GM12878 (cell line): ENCODE measurements around the gene PDE7B. TPM values are rescaled to one million over a fixed set of nuclear protein-coding genes. Genes with fewer than 3 reads are reported as not detected.

Source experiments
- ATAC-seq: fragments of 200-7000 bp; cut with Tn5 transposase; 3 replicates; pipeline ENCODE4 v1.9.1; 2020; ENCODE audit warnings: mild to moderate bottlenecking, moderate library complexity
- BruUV-seq: library from RNA; stranded (reverse); fragments of 400-500 nt; replicated peaks from 2 replicates; lab custom pipeline; 2021; lab: Mats Ljungman, UMichigan
- CTCF ChIA-PET: fragments of 300-600 bp; sonication (Branson Sonifier 250); formaldehyde crosslinking; extraction: SDS; loops from one replicate; lab custom pipeline; 2021; ENCODE audit warnings: inconsistent platforms; lab: Yijun Ruan, JAX
- POLR2A ChIA-PET: fragments of 350-600 bp; formaldehyde crosslinking; extraction: SDS; loops from one replicate; lab custom pipeline; 2021; ENCODE audit warnings: inconsistent platforms; lab: Charles Lee
- RAD21 ChIA-PET: fragments of 300-600 bp; sonication (Branson Sonifier 250); formaldehyde crosslinking; loops from one replicate; lab custom pipeline; 2023; ENCODE audit warnings: antibody characterized with exemption; ENCODE audit not compliant: unreplicated experiment; lab: Charles Lee
- SMC1A ChIA-PET: fragments of 300-600 bp; sonication (Branson Sonifier 250); formaldehyde crosslinking; loops from one replicate; lab custom pipeline; 2023; ENCODE audit not compliant: unreplicated experiment, uncharacterized antibody; lab: Charles Lee
- DNase-seq: peaks from one replicate; pipeline ENCODE4 v3.0.0-alpha.2; 2011; ENCODE audit warnings: low read depth, low spot score
- FAIRE-seq: peaks from 3 replicates; lab custom pipeline; 2011; peaks lifted over from hg19 to GRCh38; lab: Jason Lieb, UNC
- H2AFZ ChIP-seq: 2 replicates; pipeline ENCODE4 v1.6.0; 2011; ENCODE audit warnings: low read depth, low read length, control low read depth; ENCODE audit not compliant: control insufficient read depth
- H3K27ac ChIP-seq: 2 replicates; pipeline ENCODE4 v1.5.1; 2011; ENCODE audit warnings: control low read depth; ENCODE audit not compliant: control insufficient read depth, insufficient read depth
- H3K27me3 ChIP-seq, 2 experiments: replicated peaks in 1 of 2; 2 replicates each; pipeline versions ENCODE4 v1.6.0 to v1.6.1; 2011; ENCODE audit warnings: low read length in 1 of 2; ENCODE audit not compliant: control insufficient read depth in 2 of 2, insufficient read depth in 2 of 2
- H3K36me3 ChIP-seq, 2 experiments: 2 replicates each; pipeline ENCODE4 v1.5.1; 2011; ENCODE audit warnings: low read length in 1 of 2; ENCODE audit not compliant: control insufficient read depth in 2 of 2, insufficient read depth in 2 of 2
- H3K4me1 ChIP-seq: 2 replicates; pipeline ENCODE4 v1.6.1; 2011; ENCODE audit warnings: mild to moderate bottlenecking, low read length, moderate library complexity, mixed read lengths; ENCODE audit not compliant: control insufficient read depth, insufficient read depth
- H3K4me2 ChIP-seq: 2 replicates; pipeline ENCODE4 v1.6.0; 2011; ENCODE audit warnings: control low read depth; ENCODE audit not compliant: control insufficient read depth, insufficient read depth
- H3K4me3 ChIP-seq: fragments of 200-600 bp; sonication (generic); 2 replicates; pipeline ENCODE4 v1.5.1; 2016
- H3K79me2 ChIP-seq: 2 replicates; pipeline ENCODE4 v1.6.0; 2011; ENCODE audit warnings: low read length; ENCODE audit not compliant: control insufficient read depth, insufficient read depth
- H3K9ac ChIP-seq: 2 replicates; pipeline ENCODE4 v1.8.0; 2011; ENCODE audit warnings: low read length, control low read depth, mixed read lengths; ENCODE audit not compliant: control insufficient read depth, insufficient read depth
- H3K9me3 ChIP-seq: replicated peaks from 3 replicates; pipeline ENCODE4 v1.5.1; 2011; ENCODE audit warnings: mild to moderate bottlenecking, low read length; ENCODE audit not compliant: control insufficient read depth, insufficient read depth
- H4K20me1 ChIP-seq: 2 replicates; pipeline ENCODE4 v1.6.0; 2011; ENCODE audit not compliant: control insufficient read depth, insufficient read depth
- ATF2 ChIP-seq: IDR thresholded peaks from 2 replicates; pipeline ENCODE4 v1.6.1; 2012; ENCODE audit warnings: low read length, inconsistent platforms
- CEBPZ ChIP-seq: fragments of 150-350 bp; IDR thresholded peaks from 2 replicates; pipeline ENCODE4 v1.6.1; 2016; ENCODE audit warnings: low read depth, low read length
- CREB1 ChIP-seq: IDR thresholded peaks from 2 replicates; pipeline ENCODE4 v1.6.1; 2012; ENCODE audit warnings: low read depth, mild to moderate bottlenecking, inconsistent platforms
- SPI1 ChIP-seq: IDR thresholded peaks from 2 replicates; pipeline ENCODE4 v1.6.1; 2011; ENCODE audit warnings: low read depth, mild to moderate bottlenecking, low read length, moderate library complexity, borderline replicate concordance; ENCODE audit not compliant: insufficient read depth
- ZNF592 ChIP-seq: fragments of 450-650 bp; IDR thresholded peaks from 2 replicates; pipeline ENCODE4 v1.6.1; 2017; ENCODE audit warnings: mild to moderate bottlenecking, moderate library complexity
- WGBS: methylation state at CpG from one replicate; pipeline ENCODE4 v1.1.6; 2016; ENCODE audit warnings: low lambda C conversion rate; ENCODE audit not compliant: insufficient replicate concordance, insufficient coverage; ENCODE audit errors: missing lambda C conversion rate; 5-methylcytosine and 5-hydroxymethylcytosine counted together
- in situ Hi-C: fragments of 300-500 bp; cut with MboI; formaldehyde crosslinking; loops from 9 replicates; pipeline ENCODE4 v1.14.3; 2018; ENCODE audit warnings: mixed read lengths
- intact Hi-C: fragments of 100-400 bp; cut with micrococcal nuclease; formaldehyde crosslinking; loops from one replicate; pipeline ENCODE4 v1.14.2; 2022; ENCODE audit not compliant: unreplicated experiment
- polyA plus RNA-seq, 11 experiments: library from polyadenylated mRNA; depleted of rRNA in 4 of 11; unstranded in 6 of 11; stranded (reverse) in 5 of 11; fragments of >200 nt; fragmentation: Nextera tagmentation in 4 of 11; fragmentation: Illumina TruSeq in 1 of 11; extraction: Ambion mirVana in 4 of 11; extraction: Trizol in 1 of 11; gene quantifications; 1 replicate in 1 of 11; 2 replicates in 10 of 11; pipeline versions ENCODE4 v1.2.1 to v1.2.3, GENCODE V29; 2011 to 2016; ENCODE audit warnings: inconsistent platforms in 2 of 11, missing spikeins in 2 of 11, low read depth in 1 of 11
- total RNA-seq, 4 experiments: library from RNA; depleted of rRNA in 3 of 4; stranded (reverse); fragments of >200 nt in 3 of 4; fragmentation: Illumina TruSeq in 1 of 4; extraction: Trizol in 1 of 4; gene quantifications; 2 replicates each; pipeline versions ENCODE4 v1.2.1 to v1.2.3, GENCODE V29; 2013 to 2021

Gene PDE7B
- total and polyA plus RNA-seq, 10 of the 15 experiments (the other 5 are each of a cell fraction or from before 2014, with no cell fraction given), result not detected

GRCh38 chr6:135815216-135815615 lies 36.3 kb upstream of the PDE7B start:
- TF ChIP-seq SPI1, result no peak
- no peak for TF ChIP-seq ZNF592
- Histone ChIP-seq H3K9me3 (no peaks in the 10 kb centered on the region), H3K4me1 (no peaks in the 10 kb centered on the region), H3K36me3 (no peaks in the 10 kb centered on the region), H3K4me3 (no peak overlapping the region), H3K27me3 (no peaks in the 10 kb centered on the region; a peak in 1 of 4 replicates), H3K4me2 (no peak overlapping the region), H3K79me2 (no peaks in the 10 kb centered on the region), H4K20me1 (no peaks in the 10 kb centered on the region), H3K9ac (no peak overlapping the region), H2AFZ (no peak overlapping the region), H3K27ac (no peak overlapping the region)
- in situ Hi-C loops (no loop called here), intact Hi-C loops (no loop called here)
- FAIRE-seq (no peak), DNase-seq (no peak), ATAC-seq (no peak)
- ChIA-PET CTCF (interaction anchor here (1.1 kb wide), 1 partner anchor 10 kb away, joined by 3 read pairs; no protein-coding TSS in a partner anchor), POLR2A (no interaction called here), RAD21 (no interaction called here), SMC1A (interaction anchor here (0.5 kb wide), 1 partner anchor 387 kb away, joined by 4 read pairs; no protein-coding TSS in a partner anchor)
- no TSS peak for BruUV-seq
- 3% methylated on average over 4 of the region's 4 CpGs for WGBS

GRCh38 chr6:135817035-135817434 lies 34.5 kb upstream of the PDE7B start:
- ChIA-PET POLR2A (no interaction called here), CTCF (interaction anchor here (0.6 kb wide), 1 partner anchor 59 kb away, joined by 3 read pairs; no protein-coding TSS in a partner anchor), RAD21 (no interaction called here), SMC1A (no interaction called here)
- FAIRE-seq (no peak), ATAC-seq (no peak), DNase-seq (no peak)
- H3K4me2 ChIP-seq, result no peak overlapping the region
- WGBS, result 21% methylated on average over 2 of the region's 2 CpGs
- no TSS peak for BruUV-seq
- no peaks in the 10 kb centered on the region for H3K79me2 ChIP-seq
- no peaks in the 10 kb centered on the region for H3K36me3 ChIP-seq
- no peak overlapping the region for H3K4me3 ChIP-seq
- no peak overlapping the region for H2AFZ ChIP-seq
- no peak overlapping the region for H3K9ac ChIP-seq
- no peaks in the 10 kb centered on the region for H3K9me3 ChIP-seq
- H4K20me1 ChIP-seq, result no peaks in the 10 kb centered on the region
- TF ChIP-seq CEBPZ (no peak), ATF2 (no peak), CREB1 (no peak)
- H3K4me1 ChIP-seq, result no peaks in the 10 kb centered on the region
- no peaks in the 10 kb centered on the region; a peak in 1 of 4 replicates for H3K27me3 ChIP-seq
- H3K27ac ChIP-seq, result no peak overlapping the region
- in situ Hi-C loops (no loop called here), intact Hi-C loops (no loop called here)
